HG02610 (cell line): ENCODE data around the gene ABCC4.

Source experiments
- ATAC-seq: cut with Tn5 transposase; IDR thresholded peaks from one replicate; pipeline ENCODE4 v1.9.1; 2021; ENCODE audit warnings: mild to moderate bottlenecking, moderate library complexity; ENCODE audit not compliant: unreplicated experiment

The ABCC4 gene

GRCh38 chr13:95124959-95125358 lies 176.3 kb downstream of the ABCC4 start:
- ATAC-seq = no peak

DNA sequence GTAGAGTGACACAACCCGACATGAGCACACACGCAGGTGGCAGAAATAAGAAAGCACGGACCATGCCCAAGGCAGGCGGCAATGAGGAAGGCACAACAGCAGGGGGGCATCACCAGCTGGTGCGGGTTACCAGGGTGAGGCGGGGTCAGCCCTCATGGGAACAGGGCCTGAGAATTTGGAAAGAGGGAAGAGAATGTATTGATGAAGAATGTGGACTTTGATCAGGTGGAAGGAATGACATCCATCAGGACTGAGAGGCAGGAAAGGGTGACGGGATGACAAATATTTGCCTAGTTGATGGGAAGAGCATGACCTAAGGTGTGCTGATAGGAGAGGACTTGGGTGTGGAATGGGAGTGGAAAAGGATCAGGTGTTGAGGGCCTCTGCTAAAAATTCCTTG lies 177.5 kb downstream of the ABCC4 start:
- ATAC-seq = no peak

GRCh38 chr13:95122063-95122462 lies 179.2 kb downstream of the ABCC4 start:
- no peak for ATAC-seq

- ATAC-seq = no peak
These were observed 179.7 kb downstream of the ABCC4 start for GRCh38 chr13:95121516-95121915.

DNA sequence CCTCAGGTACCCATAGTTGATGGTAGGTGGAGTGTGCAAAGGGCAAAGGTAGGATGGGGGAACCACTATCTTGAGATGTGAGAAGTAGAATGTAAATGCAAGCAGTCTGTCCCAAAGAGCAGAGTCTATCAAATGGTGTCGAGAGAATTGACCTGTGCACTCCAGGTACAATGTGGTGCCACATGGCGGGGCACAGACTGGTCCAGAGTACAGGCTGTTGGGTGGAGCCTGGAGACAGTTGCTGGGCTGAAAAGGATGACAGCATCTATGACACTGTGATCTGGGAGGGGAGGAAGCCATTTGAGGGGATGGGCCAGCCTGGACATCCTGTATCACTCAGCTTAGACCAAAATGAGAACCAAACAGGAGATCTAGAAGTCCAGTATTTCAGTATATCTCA lies 180.6 kb downstream of the ABCC4 start:
- no peak for ATAC-seq

DNA sequence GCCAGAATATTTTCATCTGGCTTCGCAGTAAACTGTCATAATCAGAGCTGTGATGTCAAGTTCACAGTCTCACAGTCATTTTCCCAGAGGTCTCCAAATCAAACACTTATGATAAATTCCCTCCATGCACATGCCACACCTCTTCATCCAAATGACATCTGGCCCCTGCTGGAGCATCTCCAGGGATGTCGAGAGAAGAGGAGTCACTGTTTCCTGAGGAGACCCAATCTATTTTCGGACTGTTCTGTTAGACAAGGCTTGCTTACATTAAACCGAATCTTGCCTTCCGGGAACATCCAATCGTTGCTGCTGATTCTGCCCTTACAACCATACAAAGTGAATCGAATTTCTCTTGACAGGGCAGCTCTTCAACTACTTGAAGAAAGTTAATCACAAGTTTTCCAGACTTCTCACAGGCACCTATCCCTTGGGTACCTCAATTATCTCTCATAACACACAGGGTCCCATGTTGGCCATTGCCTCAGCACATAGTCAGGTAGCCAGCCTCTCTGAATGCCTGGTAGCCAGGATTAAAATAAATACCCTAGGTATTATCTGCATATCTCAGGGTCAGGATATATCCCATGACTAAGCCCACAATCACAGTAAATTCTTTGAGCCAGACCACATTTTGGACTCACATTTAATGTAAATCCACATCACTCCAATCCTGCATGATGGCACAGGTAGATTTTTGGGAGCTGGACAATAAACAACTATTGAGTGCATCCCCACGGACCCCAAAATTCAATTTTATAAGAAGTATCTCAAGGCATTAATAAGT lies 182.5 kb downstream of the ABCC4 start:
- ATAC-seq = no peak

GRCh38 chr13:95117092-95117491 lies 184.2 kb downstream of the ABCC4 start:
- peak; percentile 64 for ATAC-seq

DNA sequence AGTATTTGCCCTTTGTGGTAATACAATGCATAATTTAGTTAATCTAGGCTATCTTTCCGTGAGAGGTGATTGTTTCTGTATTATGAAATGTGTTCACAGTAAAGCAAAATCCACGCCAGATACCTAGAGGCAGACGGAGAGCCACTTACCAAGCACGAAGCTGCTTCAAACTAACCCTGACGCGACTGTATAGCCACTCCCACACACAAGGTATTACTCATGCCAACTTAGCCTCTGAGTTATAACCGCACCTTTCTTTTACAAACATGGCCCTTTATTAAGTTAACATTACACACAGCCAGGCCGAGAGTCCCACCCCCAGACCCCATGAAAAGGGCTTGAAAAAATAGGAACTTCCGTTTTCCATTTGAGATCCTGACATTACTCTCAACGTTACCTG lies 185.7 kb downstream of the ABCC4 start:
- no peak for ATAC-seq

DNA sequence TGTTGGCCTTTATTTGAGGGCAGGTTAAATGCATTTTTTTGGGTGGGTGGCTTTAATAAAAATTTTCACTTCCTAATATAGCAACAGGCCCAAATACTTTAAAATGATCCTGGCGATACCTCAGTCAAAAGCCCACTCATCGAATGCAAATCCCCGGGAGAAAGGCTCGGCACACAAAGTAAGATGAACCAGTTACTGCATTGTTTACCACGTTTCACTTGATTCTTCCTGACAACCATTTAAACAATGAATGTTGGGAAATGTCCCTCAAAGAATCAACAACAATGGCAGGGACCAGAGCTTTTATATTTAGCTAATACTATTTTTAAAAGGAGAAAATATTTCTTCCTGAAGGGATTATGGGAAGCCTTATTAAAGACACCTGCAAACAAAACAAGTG lies 187.7 kb downstream of the ABCC4 start:
- ATAC-seq = no peak

- no peak for ATAC-seq
These were observed 188.4 kb downstream of the ABCC4 start for GRCh38 chr13:95112883-95113282.

DNA sequence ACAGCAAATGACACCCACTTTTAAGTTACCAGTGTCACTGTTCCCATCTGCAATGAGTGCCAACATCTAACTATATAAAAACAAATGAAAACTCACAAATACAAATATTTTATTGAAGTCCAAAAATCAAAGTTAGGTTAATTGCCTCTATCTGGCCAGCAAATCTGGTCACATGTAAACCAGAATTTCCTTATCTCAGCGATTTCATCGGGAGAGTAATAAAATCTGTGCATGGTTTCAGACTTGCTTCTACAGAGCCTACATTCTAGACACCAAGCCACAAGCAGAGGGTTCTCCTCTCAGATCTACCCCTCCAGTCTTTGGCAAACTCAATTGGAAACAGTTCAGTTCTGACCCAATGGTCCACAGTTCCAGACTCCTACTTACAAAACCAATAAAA lies 189.6 kb downstream of the ABCC4 start:
- ATAC-seq = no peak

DNA sequence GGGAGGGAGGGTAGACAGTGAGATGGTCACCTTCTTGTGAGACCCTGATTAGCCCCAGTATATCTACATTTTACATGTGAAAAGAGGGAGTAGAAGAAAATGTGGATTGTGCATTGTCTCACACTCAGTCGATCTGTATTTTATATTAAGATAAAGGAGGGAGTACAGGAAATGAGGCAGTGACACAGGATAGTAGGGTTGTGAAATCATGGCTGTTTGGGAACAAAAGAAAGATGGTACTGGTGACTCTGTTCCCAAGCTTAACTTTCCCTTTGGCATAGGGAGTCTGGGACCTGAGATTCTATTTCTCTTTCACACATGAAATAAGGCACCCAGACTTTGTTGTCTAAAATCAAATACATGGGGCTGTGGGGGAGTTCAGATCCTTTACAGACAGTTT lies 194.7 kb downstream of the ABCC4 start:
- no peak for ATAC-seq

DNA sequence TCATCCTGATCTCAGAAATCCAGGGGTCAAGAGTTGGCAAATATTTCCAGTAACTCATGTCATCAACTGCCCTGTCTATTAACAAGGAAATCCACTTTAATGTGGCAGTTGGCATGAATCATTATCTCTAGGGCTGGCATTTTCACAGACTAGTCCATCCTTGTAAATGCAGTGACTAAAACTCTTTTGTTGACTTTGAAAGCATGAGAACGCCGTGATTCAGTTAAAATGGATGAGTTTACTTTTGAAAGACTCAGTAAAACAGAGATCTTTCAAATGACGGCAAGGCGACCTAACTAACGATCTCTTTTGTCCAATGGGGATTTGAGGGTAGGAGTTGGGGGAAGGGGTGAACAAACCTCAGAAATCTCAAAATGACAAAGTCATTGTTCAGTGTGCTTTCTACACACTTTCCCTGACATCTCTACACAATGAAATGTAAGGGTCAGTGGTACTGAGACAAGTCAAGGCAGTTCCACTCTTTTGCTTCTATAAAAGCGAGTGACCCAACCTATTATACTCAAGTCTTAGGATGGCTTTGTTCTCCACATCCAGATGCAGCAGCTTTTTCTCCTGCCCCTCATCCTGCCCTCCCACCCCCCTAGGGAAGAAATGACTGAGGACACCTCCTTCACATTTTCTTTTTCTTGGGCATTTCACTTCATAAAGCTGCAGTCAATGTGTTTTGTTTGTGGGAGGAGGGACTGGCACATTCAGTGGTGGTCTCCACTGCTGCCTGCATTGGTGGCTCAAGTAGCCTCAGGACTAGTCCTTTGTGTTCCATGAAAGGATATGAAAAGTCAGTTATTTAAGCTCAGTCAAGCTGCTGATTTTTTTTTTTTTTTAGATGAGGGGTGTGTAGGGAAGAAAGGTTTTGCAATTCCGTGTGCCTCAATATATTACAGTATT lies 200.5 kb downstream of the ABCC4 start:
- no peak for ATAC-seq

DNA sequence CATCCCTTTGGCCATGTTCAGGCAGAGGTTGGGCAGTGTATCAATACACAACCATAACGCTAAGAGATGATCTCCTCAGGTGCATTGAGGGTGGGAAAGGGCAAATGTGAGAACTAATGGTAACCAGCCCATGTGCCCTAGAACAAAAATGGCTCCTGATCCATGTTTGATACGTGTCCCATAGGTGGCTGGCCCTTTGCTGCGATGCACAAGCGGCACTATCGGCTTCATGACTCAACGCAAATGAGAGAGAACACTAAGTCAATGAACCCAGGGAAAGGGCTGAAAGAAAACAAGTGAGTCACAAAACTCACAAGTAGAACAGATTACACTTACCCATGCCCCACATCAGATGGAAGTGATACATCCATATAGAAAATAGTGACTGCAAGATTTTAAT lies 201.7 kb downstream of the ABCC4 start:
- ATAC-seq = no peak

- ATAC-seq = no peak
These were observed 202.3 kb downstream of the ABCC4 start for GRCh38 chr13:95098916-95099315.

DNA sequence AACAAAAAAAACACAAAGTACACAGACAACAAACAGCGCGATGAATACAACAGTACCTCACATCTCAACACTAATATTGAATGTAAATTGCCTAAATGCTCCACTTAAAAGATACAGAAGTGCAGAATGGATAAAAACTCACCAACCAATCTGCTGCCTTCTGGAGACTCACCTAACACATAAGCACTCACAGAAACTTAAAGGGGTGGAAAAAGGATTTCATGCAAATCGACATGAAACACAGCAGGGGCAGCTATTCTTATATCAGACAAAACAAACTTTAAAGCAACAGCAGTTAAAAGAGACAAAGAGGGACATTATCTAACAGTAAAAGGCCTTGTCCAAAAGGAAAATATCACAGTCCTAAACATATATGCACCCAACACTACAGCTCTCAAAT lies 209.5 kb downstream of the ABCC4 start:
- ATAC-seq = no peak

DNA sequence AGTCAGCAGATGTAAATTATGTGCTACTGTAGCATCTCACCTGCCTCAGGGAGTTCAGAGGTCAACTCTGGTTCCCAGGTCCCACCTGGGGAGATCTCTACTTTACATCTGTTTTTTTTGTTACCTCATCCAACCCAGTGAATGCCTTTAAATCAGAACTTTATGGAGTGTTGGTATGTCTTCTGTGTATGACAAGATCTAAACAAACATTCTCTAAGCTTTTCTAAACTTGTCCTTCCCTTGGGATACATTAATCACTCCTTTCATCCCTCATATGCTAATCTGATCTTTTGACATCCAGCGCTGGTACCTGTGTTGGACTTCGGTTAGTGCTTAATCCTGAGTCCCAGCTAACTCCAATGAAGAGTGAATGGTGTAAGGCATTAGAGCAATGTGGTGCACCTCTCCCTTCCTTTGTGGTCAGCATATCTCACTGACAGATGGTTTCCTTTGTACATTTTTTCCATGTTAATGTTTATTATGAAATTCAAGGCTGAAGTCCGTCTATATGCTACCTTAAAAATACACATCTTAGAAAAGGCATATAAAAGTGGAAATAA lies 213.4 kb downstream of the ABCC4 start:
- no peak for ATAC-seq

DNA sequence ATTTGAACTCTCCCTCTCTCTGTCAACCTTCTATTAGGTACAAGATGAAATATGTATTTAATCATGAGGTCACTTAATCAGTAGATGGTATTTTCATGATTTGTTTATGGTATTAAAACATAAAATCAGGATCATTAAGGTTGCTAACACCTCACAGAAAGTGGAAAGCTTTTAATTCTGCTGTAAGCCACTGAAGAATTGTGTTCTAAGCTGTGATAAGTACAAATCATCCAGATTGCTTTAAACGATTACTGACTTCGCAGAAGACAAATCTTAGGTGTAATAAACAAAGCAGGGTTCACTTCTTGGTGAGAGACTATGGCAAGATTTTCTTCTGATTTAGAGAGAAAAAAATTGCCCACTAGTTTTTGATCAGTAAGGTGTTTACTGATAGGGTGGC lies 214.5 kb downstream of the ABCC4 start:
- ATAC-seq = no peak

DNA sequence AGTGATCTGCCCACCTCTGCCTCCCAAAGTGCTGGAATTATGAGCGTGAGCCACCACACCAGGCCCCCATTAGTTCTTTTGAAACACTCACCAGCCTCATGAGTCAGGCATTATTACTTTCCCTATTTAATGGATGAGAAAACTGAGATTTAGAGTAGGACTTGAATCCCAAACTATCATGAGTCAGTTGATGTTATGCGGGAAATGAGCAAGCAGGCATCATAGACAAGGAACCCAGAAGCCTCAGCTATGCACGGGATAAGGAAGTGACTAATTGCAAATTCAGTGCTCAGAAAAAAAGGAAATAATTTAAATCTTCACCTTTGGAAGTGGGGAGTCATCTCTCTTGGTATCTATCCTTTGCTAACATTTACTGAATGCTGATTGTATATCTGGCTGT lies 217.5 kb downstream of the ABCC4 start:
- no peak for ATAC-seq

GRCh38 chr13:95083066-95083465 lies 218.2 kb downstream of the ABCC4 start:
- ATAC-seq = no peak

DNA sequence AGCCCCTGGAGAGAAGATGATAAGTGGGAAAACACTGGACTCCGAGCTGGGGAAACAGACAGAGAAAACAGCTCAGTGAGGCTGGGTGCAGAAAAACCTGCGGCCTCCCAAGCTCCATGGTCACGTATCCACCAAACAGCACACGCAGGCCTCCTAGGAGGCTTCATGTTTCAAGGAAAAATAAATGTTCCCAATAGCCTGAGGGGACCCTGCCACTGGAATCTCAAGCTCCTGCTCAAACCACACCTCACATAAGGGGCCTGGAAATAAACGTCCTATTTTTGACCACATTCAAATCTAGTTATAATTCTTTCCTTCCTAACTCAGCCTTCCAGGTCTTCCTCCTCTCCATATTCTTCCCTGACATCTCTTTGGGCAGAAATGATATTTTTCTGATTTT lies 225.7 kb downstream of the ABCC4 start:
- ATAC-seq = no peak

DNA sequence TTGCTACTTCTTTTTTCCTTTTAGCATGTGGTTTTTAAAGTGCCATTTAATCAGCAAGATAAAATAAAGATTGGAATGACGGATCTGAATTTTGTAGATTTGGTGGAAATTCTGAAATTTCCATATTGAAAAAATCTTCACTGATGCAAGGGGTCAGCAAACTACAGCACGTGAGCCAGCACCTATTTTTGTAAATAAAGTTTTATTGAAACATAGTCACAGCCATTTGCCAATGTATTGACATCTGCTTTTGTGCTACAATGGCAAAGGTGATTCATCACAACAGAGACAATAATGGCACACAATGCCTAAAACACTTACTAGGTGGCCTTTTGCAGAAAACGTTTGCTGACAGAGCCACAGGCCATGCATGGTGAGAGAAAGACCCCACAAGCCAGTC lies 226.4 kb downstream of the ABCC4 start:
- ATAC-seq = no peak
